RPMI8226 (cell line): ENCODE data around the gene SLC25A19.

ENCODE experiments used
- DNase-seq: peaks from one replicate; pipeline ENCODE4 v3.0.0-alpha.2; 2015

Gene SLC25A19

DNA sequence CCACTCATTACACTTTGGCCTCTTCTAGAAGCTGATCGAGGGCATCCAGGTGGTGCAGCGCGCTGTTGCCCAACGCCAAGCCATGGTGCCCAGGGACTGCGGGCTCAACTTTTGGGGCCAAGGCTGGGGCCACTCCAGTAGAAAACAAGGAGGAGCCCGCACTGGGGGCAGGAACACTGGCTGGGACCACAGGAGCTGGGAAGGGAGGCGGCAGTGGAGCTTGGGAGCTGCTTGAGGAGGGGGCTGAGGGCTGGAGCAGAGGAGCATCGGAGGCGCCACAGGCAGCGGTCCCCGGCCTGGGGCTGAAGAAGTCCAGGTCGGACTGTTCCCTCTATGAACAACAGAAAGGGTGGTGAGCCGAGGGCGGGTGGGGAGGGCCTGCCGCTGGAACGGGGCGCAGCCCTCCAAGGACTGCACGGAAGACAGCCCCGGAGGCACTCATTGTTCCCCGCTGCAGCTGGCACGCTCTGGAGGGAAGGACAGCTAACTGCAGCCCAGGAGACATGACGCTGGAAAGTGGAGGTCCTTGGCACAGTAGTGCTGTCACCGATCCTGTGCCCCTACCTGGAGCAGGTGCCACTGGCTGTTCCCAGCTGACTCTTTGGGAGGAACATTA lies 49.3 kb downstream of the SLC25A19 start:
- no peak for DNase-seq

DNA sequence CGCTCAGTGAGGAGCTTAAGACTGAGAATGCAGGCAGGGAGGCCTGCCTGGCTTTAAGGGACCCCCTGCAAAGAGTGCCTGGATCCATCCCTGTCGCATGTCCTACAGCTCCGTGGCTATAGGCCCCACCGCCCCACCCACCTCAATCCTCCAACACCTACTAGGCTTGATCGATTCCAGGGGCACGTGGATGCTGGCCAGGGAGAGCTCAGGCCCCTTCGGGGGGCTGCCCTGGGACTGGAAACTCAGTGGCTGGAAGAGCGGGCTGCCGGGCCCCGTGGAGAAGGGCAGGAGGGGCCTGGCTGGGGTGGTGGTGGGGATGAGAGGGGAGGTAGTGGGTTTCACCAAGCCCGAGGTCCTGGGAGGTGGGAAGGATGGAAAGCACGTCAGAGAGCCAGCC lies 50.0 kb downstream of the SLC25A19 start:
- DNase-seq = no peak

DNA sequence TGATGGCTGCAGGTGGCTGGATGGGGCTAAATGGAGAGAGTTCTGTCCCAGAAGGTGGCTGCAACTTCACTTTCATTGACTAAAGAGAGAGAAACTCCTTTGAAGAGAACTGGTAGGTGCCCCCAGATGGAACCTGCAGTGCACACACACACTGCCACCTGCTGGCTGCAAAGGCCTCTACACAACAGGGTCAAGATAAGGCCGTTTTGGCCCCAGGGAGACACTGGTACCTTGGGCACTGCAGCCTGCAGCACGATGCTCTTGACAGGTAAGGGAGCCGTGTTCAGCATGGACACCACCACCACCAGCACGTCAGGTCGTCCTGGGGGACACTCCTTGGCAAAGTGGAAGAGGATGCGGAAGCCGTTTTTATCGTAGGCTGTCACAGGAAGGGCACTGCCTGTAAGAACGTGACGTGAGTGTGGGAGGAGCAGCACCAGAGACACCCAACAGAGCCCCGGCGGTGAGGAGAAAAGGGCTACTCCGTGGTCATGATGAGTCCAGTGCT lies 50.5 kb downstream of the SLC25A19 start:
- DNase-seq = peak; percentile 69

DNA sequence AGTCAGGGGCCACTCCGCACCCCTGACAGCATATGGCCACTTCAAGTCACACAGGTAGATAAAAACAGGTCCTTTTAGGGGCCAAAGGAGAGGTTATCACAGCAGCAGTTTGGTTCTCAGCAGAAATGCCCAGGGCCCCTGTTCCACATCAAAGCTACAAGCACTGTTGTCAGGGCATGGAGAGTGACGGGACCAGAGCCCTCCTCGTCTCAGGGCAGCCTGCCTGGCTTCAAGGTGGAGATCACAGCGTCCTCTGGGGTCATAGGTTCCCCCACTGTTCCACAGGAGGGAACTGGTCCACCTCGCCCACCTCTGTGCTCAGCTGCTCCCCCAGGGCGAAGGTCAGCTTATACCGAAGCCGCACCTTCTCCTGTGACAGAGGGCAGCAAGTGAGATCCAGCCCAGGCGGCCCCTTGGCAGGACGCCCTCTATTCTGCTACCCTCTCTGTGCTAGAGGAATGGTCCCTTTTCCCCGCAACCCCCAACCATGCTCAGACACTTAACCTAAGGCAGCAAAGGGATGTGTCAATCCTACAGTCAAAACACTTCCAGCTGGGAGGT lies 51.1 kb downstream of the SLC25A19 start:
- DNase-seq = no peak

DNA sequence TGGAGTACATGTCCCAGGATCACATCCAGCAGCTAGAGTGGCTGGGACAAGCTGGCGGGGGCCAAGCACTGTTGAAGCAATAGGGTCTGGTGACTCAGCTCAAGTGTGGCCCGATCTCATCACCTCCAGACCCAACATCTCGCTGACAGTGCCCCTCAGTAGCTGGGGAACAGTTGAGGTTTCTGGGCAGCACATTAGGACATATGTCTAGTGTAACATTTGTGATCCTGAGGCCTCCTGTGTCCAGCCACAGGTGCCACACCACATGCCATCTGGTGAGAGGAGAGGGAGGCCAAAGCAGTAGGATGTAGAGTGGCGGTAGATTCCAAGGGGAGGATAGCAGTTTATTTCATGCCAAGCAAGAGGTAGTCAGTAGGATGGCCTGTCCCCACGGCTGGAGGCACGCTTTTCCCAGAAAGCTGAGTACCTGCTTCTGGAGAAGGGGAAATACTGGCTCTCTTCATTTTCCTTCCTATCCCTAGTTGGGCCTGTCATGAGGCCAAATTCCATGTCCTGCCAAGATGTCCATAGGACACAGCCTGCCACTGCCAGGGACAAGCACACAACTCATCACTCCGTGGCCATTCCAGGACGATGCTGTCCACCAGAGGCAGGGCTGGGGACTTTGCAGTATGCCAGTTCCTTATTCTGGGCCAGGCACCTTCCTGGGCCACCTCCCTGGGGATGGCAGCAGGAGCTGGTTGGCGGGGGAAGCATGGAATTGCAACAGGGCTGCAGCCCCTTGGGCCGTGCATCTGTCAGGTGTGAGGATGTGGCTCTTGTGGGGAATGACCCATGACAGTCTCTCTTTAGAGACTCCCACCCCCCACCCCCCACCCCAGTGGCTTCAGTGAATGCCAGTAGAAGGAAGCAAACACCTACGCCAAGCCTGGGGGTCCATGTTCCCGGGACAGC lies 51.9 kb downstream of the SLC25A19 start:
- no peak for DNase-seq

DNA sequence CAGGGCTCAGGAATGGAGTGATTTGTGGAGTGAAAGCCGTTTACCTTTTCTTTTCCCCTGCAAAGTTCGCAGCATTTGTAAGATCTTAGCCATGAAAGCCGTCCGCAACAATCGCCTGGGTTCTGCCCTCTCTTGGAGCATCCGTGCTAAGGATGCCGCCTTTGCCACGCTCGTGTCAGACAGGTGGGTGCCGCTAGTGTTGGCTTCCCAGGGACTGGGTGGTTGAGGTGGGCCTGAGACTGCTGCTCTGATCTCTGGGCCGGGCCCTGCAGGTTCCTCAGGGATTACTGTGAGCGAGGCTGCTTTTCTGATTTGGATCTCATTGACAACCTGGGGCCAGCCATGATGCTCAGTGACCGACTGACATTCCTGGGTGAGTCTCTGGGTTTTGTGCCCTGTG lies 56.4 kb downstream of the SLC25A19 start:
- DNase-seq = no peak

DNA sequence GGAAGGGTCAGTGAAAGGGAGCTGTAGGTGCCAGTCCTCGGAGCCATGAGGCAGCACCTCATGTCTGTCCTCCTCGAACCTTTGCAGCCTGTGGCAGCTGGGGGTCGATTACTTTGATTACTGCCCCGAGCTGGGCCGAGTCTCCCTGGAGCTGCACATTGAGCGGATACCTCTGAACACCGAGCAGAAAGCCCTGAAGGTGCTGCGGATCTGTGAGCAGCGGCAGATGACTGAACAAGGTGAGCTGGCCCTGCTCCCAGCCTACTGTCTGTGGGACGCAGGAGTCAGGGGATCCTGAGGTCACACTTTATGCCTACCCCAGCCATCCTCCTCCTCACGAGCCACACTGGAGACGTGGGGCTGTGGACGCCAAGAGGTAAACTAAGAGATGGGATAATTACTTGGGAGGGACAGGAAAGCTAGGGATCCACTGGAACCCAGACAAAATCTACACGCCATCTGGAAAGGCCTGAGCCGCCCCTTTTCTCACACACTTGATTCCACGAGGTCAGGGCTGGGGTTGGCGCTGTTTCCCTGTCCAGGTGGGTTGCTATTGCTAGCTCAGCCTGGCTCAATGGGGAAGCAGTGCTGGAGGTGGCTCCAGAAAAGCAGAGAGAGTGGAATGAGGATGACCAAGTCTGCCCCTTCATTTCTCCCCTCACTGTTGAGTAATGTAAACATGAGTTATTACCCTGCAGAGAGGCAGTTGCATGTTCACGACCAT lies 57.3 kb downstream of the SLC25A19 start:
- no peak for DNase-seq

DNA sequence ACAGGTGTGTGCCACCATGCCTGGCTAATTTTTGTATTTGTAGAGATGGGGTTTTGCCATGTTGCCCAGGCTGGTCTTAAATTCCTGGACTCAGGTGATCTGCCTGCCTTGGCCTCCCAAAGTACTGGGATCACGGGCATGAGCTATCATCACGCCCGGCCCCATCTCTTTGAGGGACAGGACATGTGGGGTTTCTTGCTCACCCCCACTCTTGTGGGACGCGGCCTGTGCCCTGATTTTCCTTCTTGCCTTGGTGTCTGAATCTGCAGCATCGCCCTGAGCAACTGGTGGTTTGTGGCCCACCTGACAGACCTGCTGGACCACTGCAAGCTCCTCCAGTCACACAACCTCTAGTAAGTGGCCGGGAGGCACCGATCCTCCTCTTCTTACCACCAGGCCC lies 58.2 kb downstream of the SLC25A19 start:
- DNase-seq = no peak

DNA sequence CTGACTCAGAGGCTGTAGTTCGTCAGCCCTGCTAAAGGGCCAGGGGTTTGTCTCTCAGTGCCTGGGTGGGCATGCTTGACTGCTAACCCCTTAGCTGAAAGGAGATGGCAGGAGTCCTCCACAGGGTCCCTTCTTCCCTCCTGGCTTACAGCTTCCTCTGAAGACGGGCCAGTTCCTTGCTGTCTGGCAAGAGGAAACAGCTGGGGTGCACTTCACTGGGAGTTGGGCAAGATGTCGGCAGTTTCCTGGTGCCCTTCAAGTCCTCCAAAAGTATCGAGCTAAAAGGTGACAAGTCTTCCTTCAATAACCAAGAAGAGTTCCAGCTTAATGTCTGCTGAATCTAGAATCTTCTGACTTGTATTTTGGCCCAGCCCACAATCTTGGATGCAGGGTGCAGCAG lies 60.4 kb downstream of the SLC25A19 start:
- no peak for DNase-seq

DNA sequence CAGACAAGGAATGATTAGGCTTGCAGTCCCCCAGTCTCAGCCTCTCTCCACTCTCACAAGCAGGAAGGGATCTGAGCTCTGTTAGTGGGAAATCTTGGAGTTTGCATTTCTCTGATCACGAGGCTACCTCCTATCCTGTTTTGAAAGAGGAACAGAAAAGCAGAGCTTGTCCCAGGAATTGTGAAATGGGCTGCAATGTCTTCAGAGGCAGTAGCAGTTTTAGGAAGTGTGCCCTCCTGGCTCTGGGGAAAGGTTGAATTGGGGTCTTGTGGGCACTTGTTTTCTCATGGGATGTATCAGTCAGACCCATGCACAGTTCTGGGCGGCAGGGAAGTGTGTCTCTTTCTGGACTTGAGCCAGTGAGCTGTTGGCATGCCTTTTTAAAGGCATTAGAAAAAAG lies 60.9 kb downstream of the SLC25A19 start:
- DNase-seq = no peak

DNA sequence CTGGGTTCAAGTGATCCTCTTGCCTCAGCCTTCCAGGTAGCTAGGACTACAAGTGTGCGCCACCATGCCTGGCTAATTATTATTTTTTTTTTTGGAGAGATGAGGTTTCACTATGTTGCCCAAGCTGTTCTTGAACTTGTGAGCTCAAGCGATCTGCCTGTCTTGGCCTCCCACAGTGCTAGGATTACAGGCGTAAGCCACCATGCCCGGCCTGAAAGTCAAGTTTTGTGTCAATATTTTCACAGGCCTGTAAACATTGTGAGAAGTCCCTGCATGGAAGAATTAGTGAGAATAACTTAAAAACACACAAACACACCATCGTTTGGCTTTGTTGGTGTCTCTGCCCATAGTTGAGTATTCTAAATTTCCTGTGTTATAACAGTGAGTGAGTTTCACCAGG lies 61.5 kb downstream of the SLC25A19 start:
- no peak for DNase-seq

DNA sequence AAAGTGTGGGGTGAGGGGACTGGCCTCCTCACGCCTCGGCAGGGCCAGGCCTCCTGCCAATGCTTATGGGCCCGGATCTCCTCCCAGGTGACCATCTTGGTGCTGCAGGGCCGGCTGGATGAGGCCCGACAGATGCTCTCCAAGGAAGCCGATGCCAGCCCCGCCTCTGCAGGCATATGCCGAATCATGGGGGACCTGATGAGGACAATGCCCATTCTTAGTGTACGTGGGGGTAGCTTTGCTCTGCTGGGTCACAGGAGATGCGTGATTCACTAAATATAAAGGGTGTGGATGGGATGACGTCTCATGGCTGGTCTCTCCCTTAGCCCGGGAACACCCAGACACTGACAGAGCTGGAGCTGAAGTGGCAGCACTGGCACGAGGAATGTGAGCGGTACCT lies 64.2 kb downstream of the SLC25A19 start:
- DNase-seq = no peak
